ENCODE results near the gene CCDC192. TPM values are rescaled to one million over a fixed set of nuclear protein-coding genes. Genes with fewer than 3 reads are reported as not detected.

Gene CCDC192
- total RNA-seq, 4 donors from 2014 or later, result not detected

GRCh38 chr5:127886081-127886480 lies 182.9 kb downstream of the CCDC192 start:
- TF ChIP-seq POLR2A (IDR thresholded peaks at IDR 0.05), result no peak
- TF ChIP-seq CTCF (IDR thresholded peaks at IDR 0.05), result no peak
- no peak overlapping the region for H3K4me3 ChIP-seq (ENCODE audit: low read depth, poor library complexity, severe bottlenecking)
- DNase-seq (ENCODE audit: low spot score in 2 of 2), result no peak
- intact Hi-C loops (cut with DNase I; ENCODE audit: low total_unique reads), result no loop called here
- WGBS, 2 donors, result 85 to 87% methylated on average over 3 of the region's 3 CpGs

- WGBS, 2 donors, result 81 to 88% methylated on average over 1 of the region's 1 CpG
- no peak for DNase-seq (ENCODE audit: low spot score in 2 of 2)
- no peak overlapping the region for H3K4me3 ChIP-seq (ENCODE audit: low read depth, poor library complexity, severe bottlenecking)
- intact Hi-C loops (cut with DNase I; ENCODE audit: low total_unique reads), result no loop called here
- TF ChIP-seq POLR2A (IDR thresholded peaks at IDR 0.05), result no peak
- no peak for TF ChIP-seq CTCF (IDR thresholded peaks at IDR 0.05)
Observed at GRCh38 chr5:127887282-127887681, 184.1 kb downstream of the CCDC192 start.

- DNase-seq (ENCODE audit: low spot score in 2 of 2), result no peak
- no peak overlapping the region for H3K4me3 ChIP-seq (ENCODE audit: low read depth, poor library complexity, severe bottlenecking)
- intact Hi-C loops (cut with DNase I; ENCODE audit: low total_unique reads), result no loop called here
- 65 to 76% methylated on average over 1 of the region's 1 CpG for WGBS, 2 donors
- no peak for TF ChIP-seq CTCF (IDR thresholded peaks at IDR 0.05)
- TF ChIP-seq POLR2A (IDR thresholded peaks at IDR 0.05), result no peak
Observed at GRCh38 chr5:127891942-127892341, 188.8 kb downstream of the CCDC192 start.

- no peak for DNase-seq (ENCODE audit: low spot score in 2 of 2)
- intact Hi-C loops (cut with DNase I; ENCODE audit: low total_unique reads), result no loop called here
- no peak overlapping the region for H3K4me3 ChIP-seq (ENCODE audit: low read depth, poor library complexity, severe bottlenecking)
- 8 to 14% methylated on average over 6 of the region's 6 CpGs for WGBS, 2 donors
- TF ChIP-seq POLR2A (IDR thresholded peaks at IDR 0.05) (no peak), CTCF (IDR thresholded peaks at IDR 0.05) (no peak)
Observed at GRCh38 chr5:127892467-127893207, 189.4 kb downstream of the CCDC192 start.

- 62 to 66% methylated on average over 2 of the region's 2 CpGs for WGBS, 2 donors
- TF ChIP-seq CTCF (IDR thresholded peaks at IDR 0.05) (no peak), POLR2A (IDR thresholded peaks at IDR 0.05) (no peak)
- intact Hi-C loops (cut with DNase I; ENCODE audit: low total_unique reads), result no loop called here
- H3K4me3 ChIP-seq (ENCODE audit: low read depth, poor library complexity, severe bottlenecking), result no peak overlapping the region
- no peak for DNase-seq (ENCODE audit: low spot score in 2 of 2)
Observed at GRCh38 chr5:127893232-127893631, 190.0 kb downstream of the CCDC192 start.

- WGBS, 2 donors, result 78 to 81% methylated on average over 5 of the region's 5 CpGs
- no peak overlapping the region for H3K4me3 ChIP-seq (ENCODE audit: low read depth, poor library complexity, severe bottlenecking)
- intact Hi-C loops (cut with DNase I; ENCODE audit: low total_unique reads), result no loop called here
- DNase-seq (ENCODE audit: low spot score in 2 of 2), result no peak
- TF ChIP-seq POLR2A (IDR thresholded peaks at IDR 0.05) (no peak), CTCF (IDR thresholded peaks at IDR 0.05) (no peak)
Observed at GRCh38 chr5:127894461-127894860, 191.3 kb downstream of the CCDC192 start.
